SK-N-MC (cell line): ENCODE data around the gene HSPA2.

Experiments used
- EZH2 ChIP-seq: fragments of 200-600 bp; sonication (generic); IDR thresholded peaks from one replicate; pipeline ENCODE4 v1.6.1; 2017; ENCODE audit warnings: antibody characterized with exemption
- FOXP2 ChIP-seq: optimal IDR thresholded peaks from 2 replicates; pipeline ENCODE3; 2011; ENCODE audit warnings: mild to moderate bottlenecking, moderate library complexity; ENCODE audit not compliant: insufficient read depth; ENCODE audit errors: extremely low read length, control extremely low read depth
- POLR2AphosphoS5 ChIP-seq: IDR thresholded peaks from 2 replicates; pipeline ENCODE4 v1.6.1; 2012; ENCODE audit warnings: mild to moderate bottlenecking, low read depth, low read length, borderline replicate concordance

GRCh38 chr14:64541261-64541971 is 875 bp downstream of the HSPA2 start:
- TF ChIP-seq FOXP2 (no peak), POLR2AphosphoS5 (no peak), EZH2 (no peak)
